Measurements from ENCODE around the gene ARHGAP44.

The ARHGAP44 gene, protein sequence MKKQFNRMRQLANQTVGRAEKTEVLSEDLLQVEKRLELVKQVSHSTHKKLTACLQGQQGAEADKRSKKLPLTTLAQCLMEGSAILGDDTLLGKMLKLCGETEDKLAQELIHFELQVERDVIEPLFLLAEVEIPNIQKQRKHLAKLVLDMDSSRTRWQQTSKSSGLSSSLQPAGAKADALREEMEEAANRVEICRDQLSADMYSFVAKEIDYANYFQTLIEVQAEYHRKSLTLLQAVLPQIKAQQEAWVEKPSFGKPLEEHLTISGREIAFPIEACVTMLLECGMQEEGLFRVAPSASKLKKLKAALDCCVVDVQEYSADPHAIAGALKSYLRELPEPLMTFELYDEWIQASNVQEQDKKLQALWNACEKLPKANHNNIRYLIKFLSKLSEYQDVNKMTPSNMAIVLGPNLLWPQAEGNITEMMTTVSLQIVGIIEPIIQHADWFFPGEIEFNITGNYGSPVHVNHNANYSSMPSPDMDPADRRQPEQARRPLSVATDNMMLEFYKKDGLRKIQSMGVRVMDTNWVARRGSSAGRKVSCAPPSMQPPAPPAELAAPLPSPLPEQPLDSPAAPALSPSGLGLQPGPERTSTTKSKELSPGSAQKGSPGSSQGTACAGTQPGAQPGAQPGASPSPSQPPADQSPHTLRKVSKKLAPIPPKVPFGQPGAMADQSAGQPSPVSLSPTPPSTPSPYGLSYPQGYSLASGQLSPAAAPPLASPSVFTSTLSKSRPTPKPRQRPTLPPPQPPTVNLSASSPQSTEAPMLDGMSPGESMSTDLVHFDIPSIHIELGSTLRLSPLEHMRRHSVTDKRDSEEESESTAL

DNA sequence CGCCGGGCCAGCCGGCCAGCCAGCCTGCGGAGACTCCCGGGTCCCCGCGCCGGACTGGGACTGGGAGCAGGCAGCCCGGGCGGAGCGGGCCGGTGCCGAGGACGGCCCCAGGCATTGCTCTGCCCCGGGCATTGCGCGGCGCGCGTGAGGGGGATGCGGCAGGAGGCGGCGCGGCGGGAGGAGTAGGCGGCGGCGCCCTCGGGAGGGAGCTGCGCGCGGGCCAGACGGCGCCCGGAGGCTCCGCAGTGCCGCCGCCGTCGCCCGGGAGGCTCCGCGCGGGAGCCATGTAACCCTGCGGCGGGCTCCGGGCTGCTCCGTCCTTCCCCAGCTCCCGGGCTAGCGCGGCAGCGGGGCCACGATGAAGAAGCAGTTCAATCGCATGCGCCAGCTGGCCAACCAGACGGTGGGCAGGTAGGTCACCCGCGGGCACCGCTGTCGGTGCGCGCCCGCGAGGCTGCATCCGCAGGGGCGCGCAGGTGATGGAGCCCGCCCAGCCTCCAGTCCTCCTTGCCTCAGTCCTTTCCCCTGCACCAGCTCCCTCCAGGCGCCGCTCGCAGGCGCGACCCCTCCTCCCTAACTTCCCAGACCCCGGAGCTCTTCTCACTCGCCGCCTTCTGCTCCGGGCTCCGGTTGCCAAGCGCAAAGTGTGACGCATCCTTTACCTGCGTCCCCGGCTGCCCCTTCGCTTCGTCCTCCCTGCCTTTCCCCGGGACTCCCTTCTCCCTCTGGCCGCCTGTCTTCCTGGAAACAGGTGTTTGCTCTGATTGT lies at the start of gene ARHGAP44:
Gene ARHGAP44 (plus strand): TSS at position 18 of the 768 bp plus-strand sequence. CDS start 341 bp downstream, at position 359.
- DNase-seq = no peak

DNA sequence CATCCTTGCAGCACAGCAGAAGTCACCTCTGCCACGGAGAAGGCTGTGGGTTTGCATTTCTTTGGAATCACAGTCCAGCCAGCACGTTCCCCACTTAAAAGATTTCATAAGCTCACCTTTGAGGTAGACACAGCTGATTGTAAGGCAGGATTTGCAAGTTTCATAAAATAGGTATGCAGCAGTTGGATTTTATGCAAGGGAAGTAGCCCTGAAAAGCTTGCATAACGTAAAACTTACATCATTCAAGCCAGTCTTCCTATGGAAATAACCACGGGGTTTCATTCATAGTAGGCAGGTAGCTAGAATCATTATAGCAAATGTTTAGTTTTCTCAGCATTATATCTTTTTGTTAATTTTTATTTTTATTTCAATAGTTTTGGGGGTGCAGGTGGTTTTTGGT lies 49.8 kb upstream of the ARHGAP44 start:
- DNase-seq = no peak

DNA sequence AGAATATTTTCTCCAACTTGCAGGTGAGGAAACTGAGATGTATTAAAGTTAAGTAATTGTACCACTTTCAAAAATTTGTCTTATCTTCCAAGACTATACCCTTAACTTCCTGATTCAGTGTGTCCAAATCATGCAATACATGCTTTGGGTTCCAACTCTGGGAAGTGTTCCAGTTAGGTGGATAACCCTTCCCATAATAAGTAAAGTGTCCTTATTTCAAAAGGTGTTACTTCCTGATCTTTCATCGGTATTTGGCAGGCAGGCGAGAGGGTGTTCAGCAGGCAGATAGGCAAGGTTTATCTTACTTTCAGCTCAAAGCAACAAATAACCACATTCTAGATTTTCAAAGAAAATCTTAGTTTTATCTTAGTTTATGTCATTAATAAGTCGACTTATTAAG lies 46.3 kb upstream of the ARHGAP44 start:
- no peak for DNase-seq

DNA sequence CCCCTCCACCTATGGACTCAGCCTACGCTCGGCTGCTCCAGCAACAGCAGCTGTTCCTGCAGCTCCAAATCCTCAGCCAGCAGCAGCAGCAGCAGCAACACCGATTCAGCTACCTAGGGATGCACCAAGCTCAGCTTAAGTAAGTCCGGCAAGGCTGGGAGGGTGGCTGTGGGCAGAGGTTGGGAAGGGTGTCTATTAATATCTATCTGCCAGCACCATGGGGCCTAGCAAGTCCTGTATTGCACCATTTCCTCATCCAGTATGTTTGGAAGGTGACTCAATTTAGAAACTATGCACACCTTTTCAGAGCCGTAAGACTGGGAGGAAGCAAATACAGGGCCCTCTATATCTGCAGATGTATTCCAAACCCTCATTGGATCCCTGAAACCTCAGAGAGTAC lies 45.0 kb upstream of the ARHGAP44 start:
- no peak for DNase-seq

DNA sequence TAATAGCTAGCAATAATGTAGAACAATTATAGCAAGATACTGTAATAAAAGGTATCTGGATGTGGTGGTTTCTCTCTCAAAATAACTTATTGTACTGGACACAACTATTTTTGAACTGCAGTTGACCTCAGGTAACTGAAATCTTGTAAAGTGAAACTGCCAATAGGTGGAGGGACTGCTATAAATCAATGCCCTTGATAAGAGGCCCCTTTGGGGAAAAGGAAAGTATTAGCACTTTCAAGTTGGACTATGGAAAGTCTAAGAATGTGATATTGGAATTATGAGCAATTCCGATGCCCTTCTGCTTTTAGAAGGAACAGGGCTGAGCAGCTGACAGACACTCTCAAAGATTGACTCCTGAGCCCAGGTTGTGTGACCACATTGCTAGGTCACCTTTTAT lies 44.5 kb upstream of the ARHGAP44 start:
- DNase-seq = no peak

DNA sequence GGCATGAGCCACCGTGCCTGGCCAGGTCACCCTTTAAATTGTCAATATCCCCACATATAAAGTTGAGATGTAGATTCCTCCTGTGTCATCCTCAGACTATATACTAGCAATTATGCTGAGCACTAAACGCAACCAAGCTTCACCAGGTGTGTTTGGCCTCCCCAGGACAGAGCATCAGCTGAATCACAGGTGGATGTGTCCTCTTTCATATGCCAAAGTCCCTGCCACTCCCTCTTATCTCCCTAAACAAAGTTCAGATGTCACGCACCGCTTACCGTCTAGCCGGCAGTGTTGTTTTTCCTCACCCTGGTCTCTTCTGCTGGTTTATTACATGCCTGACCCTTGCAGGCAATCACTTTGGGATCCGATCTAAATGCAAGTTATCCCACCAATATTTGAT lies 43.8 kb upstream of the ARHGAP44 start:
- DNase-seq = no peak

DNA sequence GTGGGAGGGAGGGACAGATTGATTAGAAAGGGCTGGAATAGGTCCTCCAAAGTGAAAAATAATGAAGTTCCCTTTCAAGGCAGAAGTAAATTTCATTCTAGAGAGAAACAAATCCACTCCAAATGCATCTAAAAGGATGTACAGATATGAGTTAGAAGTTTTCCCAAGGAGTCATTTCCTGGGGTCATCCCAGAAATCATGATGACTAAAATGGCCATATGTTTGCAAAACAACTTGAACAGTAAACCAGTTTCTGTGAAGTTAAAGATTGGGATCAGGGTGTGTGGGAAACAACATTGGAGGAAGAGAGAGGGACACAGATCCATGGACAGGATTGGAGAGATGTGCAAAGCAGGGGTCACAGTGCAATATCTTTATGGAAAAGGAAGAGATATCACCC lies 32.5 kb upstream of the ARHGAP44 start:
- DNase-seq = no peak

DNA sequence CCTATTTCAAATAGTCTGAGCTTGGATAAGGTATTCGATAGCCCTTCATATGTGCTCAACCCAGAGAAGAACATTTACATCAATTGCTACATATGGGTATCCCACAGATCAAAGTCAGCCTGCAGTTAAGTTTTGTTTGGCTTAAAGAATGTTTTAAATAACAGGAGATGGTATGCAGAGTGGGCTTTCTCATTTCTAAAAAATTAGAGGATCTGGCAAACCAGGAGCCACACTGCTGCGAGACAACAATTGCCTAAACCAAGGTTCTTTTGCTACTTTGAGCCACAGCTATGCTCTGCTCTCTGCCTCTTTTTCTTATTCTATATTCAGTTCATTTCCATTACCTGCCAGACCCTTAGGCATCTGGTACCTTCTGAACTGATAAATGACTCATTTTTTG lies 30.2 kb upstream of the ARHGAP44 start:
- no peak for DNase-seq

DNA sequence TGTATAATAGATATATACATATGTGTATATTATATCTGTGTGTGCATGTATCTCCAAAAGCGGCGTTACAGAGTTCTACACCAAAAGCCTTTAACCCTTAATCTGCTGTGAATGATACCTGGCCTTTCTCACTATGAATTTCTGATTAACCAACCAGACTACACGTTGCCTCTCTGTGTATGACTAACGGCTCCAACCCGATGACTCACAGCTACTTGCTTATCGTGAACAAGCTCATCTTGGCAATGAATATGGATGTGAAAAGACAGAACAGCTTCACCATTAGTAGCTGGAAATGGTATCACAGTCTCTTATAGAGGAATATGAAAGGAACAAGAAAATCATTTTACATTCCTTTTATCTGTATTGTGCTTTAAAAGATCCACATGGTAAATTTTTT lies 23.8 kb upstream of the ARHGAP44 start:
- no peak for DNase-seq

DNA sequence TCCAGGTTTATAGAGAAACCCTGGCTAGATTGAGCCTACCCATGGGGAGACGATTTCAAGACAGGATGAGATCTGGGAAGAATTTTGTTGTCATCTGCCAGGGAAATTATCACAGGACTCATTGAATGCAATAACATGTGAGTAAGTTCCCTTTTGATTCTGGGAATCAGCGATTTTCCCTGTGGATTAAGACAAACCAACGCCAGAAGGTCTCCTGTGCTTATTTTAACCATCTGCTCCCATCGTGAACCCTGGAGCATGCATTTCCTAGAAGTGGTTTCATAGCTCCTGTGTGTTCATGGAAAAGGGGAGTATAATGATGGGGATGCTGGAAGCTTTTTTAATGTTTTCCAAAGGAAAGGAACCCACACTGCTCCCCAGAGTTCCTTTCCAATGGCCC lies 21.0 kb upstream of the ARHGAP44 start:
- no peak for DNase-seq

DNA sequence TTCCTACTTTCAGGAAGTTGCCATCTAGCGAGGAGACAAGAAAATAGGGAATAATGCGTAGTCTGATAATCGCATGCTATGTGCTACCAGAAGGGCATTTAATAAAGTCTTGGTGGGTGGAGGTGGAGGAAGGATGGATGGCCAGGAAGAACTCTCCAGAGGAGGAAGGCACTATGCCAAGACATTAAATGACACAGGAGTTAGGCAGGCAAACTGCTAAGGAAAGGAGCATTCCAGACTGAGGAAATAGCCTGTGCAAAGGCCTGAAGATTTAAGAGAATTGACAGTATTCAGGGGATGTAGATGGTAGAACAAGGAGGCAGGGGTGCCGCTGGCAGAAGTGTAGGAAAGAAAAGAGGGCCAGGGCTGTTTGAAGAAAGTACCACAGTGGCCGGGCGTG lies 19.3 kb upstream of the ARHGAP44 start:
- no peak for DNase-seq

DNA sequence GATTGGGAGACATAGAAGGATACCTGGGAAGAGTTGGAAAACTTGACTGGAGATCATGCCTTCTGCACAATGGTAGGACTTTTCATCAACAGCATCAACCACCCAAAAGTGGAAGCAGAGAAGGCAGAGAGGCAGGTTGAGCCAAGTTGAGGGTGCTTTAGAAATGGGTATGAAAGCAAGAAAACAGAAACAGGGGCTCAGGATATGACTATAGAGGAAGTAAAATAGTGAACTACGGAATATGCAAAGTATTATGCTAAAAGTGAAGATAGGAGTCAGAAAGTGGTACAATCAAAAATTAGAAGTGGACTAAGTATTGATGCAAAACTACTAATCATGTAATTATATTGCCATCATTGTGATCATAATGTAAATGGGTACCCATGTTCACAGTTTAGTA lies 16.1 kb upstream of the ARHGAP44 start:
- DNase-seq = no peak

DNA sequence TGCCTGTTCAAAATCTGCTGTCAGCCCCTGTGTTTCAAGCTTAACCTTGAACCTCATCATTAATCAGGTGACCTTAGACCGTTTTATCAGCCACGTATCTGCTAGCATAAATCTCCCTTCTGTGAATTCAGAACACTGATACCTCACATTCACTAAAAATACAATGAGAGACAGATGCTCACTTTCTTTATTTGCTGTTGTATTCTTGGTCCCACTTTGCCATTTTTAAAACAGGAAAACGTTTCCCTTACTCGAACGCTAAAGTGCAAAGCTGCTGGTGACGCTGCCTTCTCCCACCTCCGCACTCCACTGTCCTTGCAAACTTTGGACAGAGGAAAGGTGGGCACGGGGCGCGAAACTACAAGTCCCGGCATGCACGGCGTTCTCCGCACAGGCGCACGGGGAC lies 220 bp upstream of the ARHGAP44 start:
- DNase-seq = no peak

DNA sequence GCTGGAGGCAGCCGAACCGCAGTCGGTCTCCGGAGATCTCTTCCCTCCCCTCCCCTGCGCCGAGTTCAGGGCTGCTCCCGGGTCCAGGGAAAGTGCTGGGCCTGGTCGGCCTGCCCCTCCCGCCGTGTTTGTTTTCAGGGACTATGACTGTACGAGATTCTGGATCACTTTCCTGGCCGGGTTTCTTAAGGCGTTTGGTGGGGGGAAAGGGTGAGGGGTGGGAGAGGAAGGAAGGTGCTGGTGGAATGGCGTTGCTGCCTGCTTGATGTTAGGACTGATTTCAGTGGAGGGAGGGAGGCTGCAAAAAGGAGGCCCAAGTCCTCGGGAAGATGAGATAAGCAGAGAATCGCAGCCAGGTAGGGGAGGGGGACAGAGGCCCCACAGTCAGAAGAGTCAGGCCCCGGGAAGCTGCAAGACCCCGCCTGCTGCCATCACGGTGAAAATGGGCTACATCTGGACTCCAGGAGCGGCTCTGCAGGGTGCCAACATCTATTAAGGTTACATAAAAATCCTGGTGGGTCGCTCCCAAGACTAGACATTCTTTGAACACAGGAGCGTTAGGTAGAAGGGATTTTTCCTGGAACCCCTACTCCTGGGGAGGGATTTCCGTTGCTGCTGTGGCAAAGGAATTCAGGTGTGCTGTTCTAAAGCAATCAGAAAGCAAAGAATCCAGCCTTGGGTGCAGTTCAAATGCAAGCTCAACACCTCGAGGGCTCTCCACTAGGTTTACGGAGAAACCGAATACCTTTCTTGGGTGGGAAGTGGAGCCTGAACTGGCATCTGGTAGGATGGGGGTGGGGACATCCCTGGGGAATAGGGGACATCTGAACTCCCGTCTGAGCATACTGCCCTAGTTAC lies 1.2 kb downstream of the ARHGAP44 start:
- DNase-seq = no peak

DNA sequence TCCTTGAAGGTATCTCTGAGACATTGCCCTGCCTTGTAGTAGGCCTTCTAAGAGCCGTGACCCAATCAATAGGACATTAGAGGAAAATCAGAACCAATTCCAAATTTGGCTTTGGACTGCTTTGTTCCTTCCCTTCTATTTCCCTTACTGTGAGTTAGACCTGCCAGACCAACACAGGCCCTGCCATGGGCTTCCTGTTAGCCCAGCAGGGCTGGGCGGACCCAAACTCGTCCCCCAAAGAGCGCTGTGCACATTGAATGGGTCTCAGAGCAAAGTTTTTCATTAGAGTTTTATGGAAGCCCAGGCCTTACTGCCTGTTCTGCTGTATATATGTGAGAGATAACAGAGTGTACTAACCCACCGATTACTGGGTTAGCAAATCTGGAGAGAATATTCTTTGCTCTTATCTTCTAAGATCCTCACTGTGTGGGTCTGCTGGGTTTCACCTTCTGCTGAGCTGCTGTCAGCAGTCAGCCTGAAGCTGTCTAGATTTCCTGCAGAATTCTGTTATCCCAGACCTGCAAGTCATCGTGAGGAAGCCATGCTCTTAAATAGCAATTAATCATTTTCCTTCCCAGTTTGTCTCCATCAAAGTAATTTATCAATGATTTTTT lies 5.7 kb downstream of the ARHGAP44 start:
- no peak for DNase-seq

DNA sequence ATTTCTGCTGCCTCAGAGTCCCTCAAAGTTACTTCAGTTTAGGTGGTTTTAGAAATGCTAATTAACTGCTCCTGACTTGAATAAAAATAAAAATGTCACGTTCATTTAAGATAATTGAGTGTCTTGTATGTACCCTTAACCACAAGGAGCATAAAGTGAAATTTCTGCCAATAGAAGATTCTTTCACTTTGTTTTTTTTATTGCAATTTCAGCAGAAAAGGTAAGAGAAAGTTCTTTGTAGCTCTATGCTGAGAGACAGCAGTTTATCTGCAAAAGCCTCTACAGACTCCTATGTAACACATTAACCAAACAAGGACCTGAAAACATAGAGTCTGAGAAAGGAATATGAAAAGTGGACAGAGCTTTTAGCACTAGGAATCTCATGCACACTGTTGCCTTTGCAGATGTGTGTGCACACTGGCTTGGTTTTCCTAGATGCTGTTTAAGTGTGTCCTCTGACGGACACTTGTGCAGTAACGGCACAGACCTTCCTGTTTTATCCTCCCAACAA lies 11.6 kb downstream of the ARHGAP44 start:
- no peak for DNase-seq

DNA sequence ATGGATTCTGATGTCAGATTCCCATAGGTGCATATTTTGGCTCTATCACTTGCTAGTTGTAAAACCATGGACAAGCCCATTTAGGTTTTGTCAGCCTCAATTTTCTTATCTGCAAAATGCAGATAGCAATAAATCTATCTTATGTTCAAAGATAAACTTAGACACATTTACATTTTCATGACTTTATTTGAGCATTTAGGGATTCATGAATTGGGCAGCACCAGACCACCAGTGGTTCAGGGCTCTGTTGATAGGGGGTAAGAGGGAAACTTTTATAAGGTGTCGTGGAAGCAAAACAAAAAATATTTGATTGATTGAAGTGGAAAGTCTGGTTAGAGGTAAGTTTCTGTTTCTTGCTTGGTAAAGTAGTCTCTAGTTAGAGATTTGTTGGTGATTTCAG lies 17.3 kb downstream of the ARHGAP44 start:
- no peak for DNase-seq

DNA sequence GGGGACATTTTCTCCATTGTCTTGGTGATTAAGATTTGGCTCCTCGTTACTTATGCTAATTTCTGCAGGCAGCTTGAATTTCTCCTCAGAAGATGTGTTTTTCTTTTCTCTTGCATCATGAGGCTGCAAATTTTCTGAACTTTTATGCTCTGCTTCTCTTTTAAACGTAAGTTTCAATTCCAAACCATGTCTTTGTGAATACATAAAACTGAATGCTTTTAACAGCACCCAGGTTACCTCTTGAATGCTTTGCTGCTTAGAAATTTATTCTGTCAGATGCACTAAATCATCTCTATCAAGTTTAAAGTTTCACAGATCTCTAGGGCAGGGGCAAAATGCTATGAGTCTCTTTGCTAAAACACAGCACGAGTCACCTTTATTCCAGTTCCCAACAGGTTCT lies 19.4 kb downstream of the ARHGAP44 start:
- no peak for DNase-seq

DNA sequence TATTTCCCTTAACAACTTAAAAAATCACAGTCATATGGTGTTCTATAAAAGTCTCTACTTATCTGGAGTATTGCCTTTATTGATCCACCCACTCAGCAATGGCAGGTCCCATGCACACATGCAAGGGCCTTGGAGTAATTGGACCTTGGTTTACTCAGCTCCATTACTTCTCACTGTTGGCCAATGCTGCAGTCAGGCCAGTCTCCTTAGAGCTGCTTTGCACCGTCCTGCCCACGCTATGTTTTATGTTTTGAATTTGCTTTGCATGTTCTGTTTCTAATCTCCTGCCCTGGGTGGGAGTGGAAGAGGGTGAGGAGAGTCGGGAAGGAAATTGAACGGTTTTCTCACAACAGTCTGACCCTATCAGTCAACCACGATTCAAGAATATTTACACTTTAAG lies 23.6 kb downstream of the ARHGAP44 start:
- no peak for DNase-seq

DNA sequence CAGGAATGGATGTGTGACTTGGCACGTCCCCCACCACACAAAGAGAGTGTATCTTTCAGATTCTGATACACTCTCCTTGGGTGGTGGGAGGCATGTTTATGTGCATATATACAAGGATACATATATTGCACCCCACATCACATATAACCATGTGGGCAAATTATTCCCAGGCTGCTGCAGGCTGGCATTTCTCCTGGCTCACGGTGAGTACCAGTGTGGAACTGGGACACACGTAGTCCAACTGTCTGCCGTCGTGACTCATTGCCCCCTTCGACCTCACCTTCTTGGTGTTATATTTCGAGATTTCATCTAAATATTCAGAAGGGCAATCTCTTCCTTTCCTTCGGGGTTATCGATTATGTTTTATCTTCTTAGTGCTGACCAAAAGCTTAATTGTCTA lies 24.4 kb downstream of the ARHGAP44 start:
- DNase-seq = no peak

DNA sequence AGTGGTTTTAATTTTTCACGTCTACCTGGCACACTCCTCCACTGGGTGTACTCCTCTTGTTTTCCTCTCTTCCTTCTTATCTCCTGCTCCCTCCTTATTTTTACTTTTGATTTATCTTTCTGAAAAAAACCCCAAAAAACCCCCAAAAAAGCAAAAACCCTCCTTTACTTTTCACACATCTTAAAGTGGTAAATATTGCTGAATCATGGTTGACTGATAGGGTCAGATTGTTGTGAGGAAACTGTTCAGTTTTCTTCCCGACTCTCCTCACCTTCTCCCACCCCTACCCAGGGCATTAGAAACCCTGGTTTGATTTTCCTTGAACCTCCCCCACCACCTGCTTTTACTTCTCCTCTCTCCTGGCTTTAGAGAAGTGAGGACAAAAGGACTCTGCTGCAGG lies 25.4 kb downstream of the ARHGAP44 start:
- no peak for DNase-seq

DNA sequence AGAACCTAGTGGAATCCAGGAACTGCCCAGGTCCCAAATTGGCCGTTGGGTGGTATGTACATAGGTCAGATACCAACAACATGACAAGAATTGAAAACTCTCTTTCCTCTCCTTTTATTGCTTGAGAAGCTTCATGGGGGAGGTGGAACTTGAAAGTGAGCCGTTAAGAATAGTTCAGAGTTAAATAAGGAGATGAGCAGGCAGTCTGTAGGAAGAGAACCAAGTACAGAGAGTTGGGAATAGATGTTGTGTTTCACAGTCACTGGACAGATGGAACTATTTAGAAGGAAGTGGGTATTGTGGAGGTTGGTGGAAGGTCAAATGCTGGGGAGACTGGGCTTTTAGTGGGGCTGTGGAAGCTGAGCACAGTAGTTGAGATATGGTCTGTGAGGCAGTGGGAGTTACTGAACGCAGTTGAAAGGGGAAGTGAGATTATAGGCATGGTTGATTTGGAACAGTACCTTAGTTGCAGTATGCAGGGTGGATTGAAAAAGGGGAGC lies 26.4 kb downstream of the ARHGAP44 start:
- no peak for DNase-seq
